ENCODE measurements around the gene LDLRAD2. TPM values are rescaled to one million over a fixed set of nuclear protein-coding genes. Genes with fewer than 3 reads are reported as not detected.
A peak's percentile ranks its signal among the peaks of the same experiment; 100 is the strongest.

LDLRAD2 gene
- total RNA-seq, 1 donor from 2014 or later = 0.14 TPM

- Histone ChIP-seq H3K9ac (ENCODE audit: low read length) (no peak overlapping the region), H3K4me1 (ENCODE audit: insufficient read depth, low read length) (peaks cover 11% of the 10 kb centered on the region), H3K27me3 (ENCODE audit: insufficient read depth, low read length) (no peaks in the 10 kb centered on the region), H4K20me1 (ENCODE audit: insufficient read depth, low read length) (peaks cover 3% of the 10 kb centered on the region), H2AFZ (ENCODE audit: low read depth, low read length) (no peak overlapping the region), H3K4me3 (ENCODE audit: insufficient read depth, low read depth, low read length) (no peak overlapping the region), H3K27ac (ENCODE audit: low read depth, low read length) (no peak overlapping the region), H3K9me3 (ENCODE audit: insufficient read depth, low read depth, low read length) (no peaks in the 10 kb centered on the region), H3K36me3 (ENCODE audit: insufficient read depth, low read length) (no peaks in the 10 kb centered on the region), H3K4me2 (ENCODE audit: low read length) (no peak overlapping the region), H3K79me2 (ENCODE audit: insufficient read depth, low read length) (no peaks in the 10 kb centered on the region)
- Mint-ChIP-seq H3K36me3 (ENCODE audit: low read depth, unreplicated experiment) (peaks cover 15% of the 10 kb centered on the region), H3K9me3 (ENCODE audit: unreplicated experiment) (peaks cover 3% of the 10 kb centered on the region), H3K27me3 (ENCODE audit: low read depth, unreplicated experiment) (peaks cover 11% of the 10 kb centered on the region), H3K27ac (ENCODE audit: unreplicated experiment) (peak overlapping the region; percentile 75), H3K4me3 (ENCODE audit: unreplicated experiment) (no peak overlapping the region), H3K4me1 (ENCODE audit: low read depth, unreplicated experiment) (peaks cover 21% of the 10 kb centered on the region)
- DNase-seq (ENCODE audit: low read depth) = peak; percentile 63
- TF ChIP-seq EZH2 (IDR thresholded peaks at IDR 0.05; ENCODE audit: insufficient read depth, low read length) (no peak), CTCF (IDR thresholded peaks at IDR 0.05; ENCODE audit: insufficient read depth, low read depth, low read length) (no peak)
- no peak for FAIRE-seq
These were observed 4.7 kb downstream of the LDLRAD2 start for GRCh38 chr1:21816602-21817302.

GRCh38 chr1:21818656-21819055 is 6.6 kb downstream of the LDLRAD2 start:
- Histone ChIP-seq H3K4me2 (ENCODE audit: low read length) (no peak overlapping the region), H3K9ac (ENCODE audit: low read length) (no peak overlapping the region), H3K27ac (ENCODE audit: low read depth, low read length) (no peak overlapping the region), H3K36me3 (ENCODE audit: insufficient read depth, low read length) (no peaks in the 10 kb centered on the region), H3K79me2 (ENCODE audit: insufficient read depth, low read length) (no peaks in the 10 kb centered on the region), H4K20me1 (ENCODE audit: insufficient read depth, low read length) (peaks cover 3% of the 10 kb centered on the region), H3K9me3 (ENCODE audit: insufficient read depth, low read depth, low read length) (no peaks in the 10 kb centered on the region), H2AFZ (ENCODE audit: low read depth, low read length) (no peak overlapping the region), H3K27me3 (ENCODE audit: insufficient read depth, low read length) (no peaks in the 10 kb centered on the region), H3K4me1 (ENCODE audit: insufficient read depth, low read length) (peaks cover 11% of the 10 kb centered on the region), H3K4me3 (ENCODE audit: insufficient read depth, low read depth, low read length) (no peak overlapping the region)
- Mint-ChIP-seq H3K4me3 (ENCODE audit: unreplicated experiment) (no peak overlapping the region), H3K36me3 (ENCODE audit: low read depth, unreplicated experiment) (peaks cover 21% of the 10 kb centered on the region), H3K27ac (ENCODE audit: unreplicated experiment) (no peak overlapping the region), H3K27me3 (ENCODE audit: low read depth, unreplicated experiment) (peaks cover 4% of the 10 kb centered on the region), H3K9me3 (ENCODE audit: unreplicated experiment) (no peaks in the 10 kb centered on the region), H3K4me1 (ENCODE audit: low read depth, unreplicated experiment) (peaks cover 21% of the 10 kb centered on the region)
- no peak for TF ChIP-seq CTCF (IDR thresholded peaks at IDR 0.05; ENCODE audit: insufficient read depth, low read depth, low read length)
- no peak for TF ChIP-seq EZH2 (IDR thresholded peaks at IDR 0.05; ENCODE audit: insufficient read depth, low read length)
- DNase-seq (ENCODE audit: low read depth) = no peak
- no peak for FAIRE-seq

GRCh38 chr1:21820597-21821232 is 8.7 kb downstream of the LDLRAD2 start:
- Mint-ChIP-seq H3K9me3 (ENCODE audit: unreplicated experiment) (no peaks in the 10 kb centered on the region), H3K27ac (ENCODE audit: unreplicated experiment) (no peak overlapping the region)

More at GRCh38 chr1:21820597-21821232, 8.7 kb downstream of the LDLRAD2 start:
- peaks cover 22% of the 10 kb centered on the region for H3K36me3 Mint-ChIP-seq (ENCODE audit: low read depth, unreplicated experiment)
- Histone ChIP-seq H3K27me3 (ENCODE audit: insufficient read depth, low read length) (no peaks in the 10 kb centered on the region), H3K27ac (ENCODE audit: low read depth, low read length) (no peak overlapping the region), H3K36me3 (ENCODE audit: insufficient read depth, low read length) (peaks cover 7% of the 10 kb centered on the region), H3K79me2 (ENCODE audit: insufficient read depth, low read length) (no peaks in the 10 kb centered on the region), H3K9me3 (ENCODE audit: insufficient read depth, low read depth, low read length) (no peaks in the 10 kb centered on the region), H2AFZ (ENCODE audit: low read depth, low read length) (no peak overlapping the region), H3K9ac (ENCODE audit: low read length) (no peak overlapping the region), H3K4me1 (ENCODE audit: insufficient read depth, low read length) (peaks cover 6% of the 10 kb centered on the region), H3K4me3 (ENCODE audit: insufficient read depth, low read depth, low read length) (no peak overlapping the region), H4K20me1 (ENCODE audit: insufficient read depth, low read length) (peaks cover 12% of the 10 kb centered on the region), H3K4me2 (ENCODE audit: low read length) (no peak overlapping the region)
- H3K4me1 Mint-ChIP-seq (ENCODE audit: low read depth, unreplicated experiment) = peaks cover 21% of the 10 kb centered on the region
- TF ChIP-seq EZH2 (IDR thresholded peaks at IDR 0.05; ENCODE audit: insufficient read depth, low read length) (no peak), CTCF (IDR thresholded peaks at IDR 0.05; ENCODE audit: insufficient read depth, low read depth, low read length) (no peak)
- peak overlapping the region; percentile 34 for H3K4me3 Mint-ChIP-seq (ENCODE audit: unreplicated experiment)
- FAIRE-seq = no peak
- H3K27me3 Mint-ChIP-seq (ENCODE audit: low read depth, unreplicated experiment) = no peaks in the 10 kb centered on the region
- no peak for DNase-seq (ENCODE audit: low read depth)
